GM18870 (cell line): ENCODE measurements around the gene REG1B.
"Not testable (repeated sequence)": the region's sequence is repeated elsewhere in the genome, so short reads cannot be mapped to it uniquely, and the experiment has no call there.

Experiments
- ATAC-seq: cut with Tn5 transposase; IDR thresholded peaks from one replicate; pipeline ENCODE4 v1.9.1; 2021; ENCODE audit warnings: moderate library complexity; ENCODE audit not compliant: unreplicated experiment

REG1B gene

GRCh38 chr2:79085382-79085781, 2.4 kb downstream of the REG1B start:
- ATAC-seq: no peak

- no peak for ATAC-seq
These were observed 3.2 kb downstream of the REG1B start for GRCh38 chr2:79084495-79085135.

GRCh38 chr2:79083597-79084251, 4.1 kb downstream of the REG1B start:
- ATAC-seq: no peak

GRCh38 chr2:79082987-79083386, 4.8 kb downstream of the REG1B start:
- no peak for ATAC-seq

GRCh38 chr2:79071078-79071477, 16.7 kb downstream of the REG1B start:
- no peak for ATAC-seq

GRCh38 chr2:79065201-79065600, 22.6 kb downstream of the REG1B start:
- ATAC-seq: no peak

- not testable (repeated sequence) for ATAC-seq
These were observed 33.0 kb downstream of the REG1B start for GRCh38 chr2:79054769-79055168.

- ATAC-seq: not testable (repeated sequence)
These were observed 34.3 kb downstream of the REG1B start for GRCh38 chr2:79053486-79053885.

- ATAC-seq: no peak
These were observed 46.8 kb downstream of the REG1B start for GRCh38 chr2:79041032-79041448.

- ATAC-seq: no peak
These were observed 47.8 kb downstream of the REG1B start for GRCh38 chr2:79039944-79040343.
